ENCODE measurements around the gene RTBDN.
"Not testable (repeated sequence)": the region's sequence is repeated elsewhere in the genome, so short reads cannot be mapped to it uniquely, and the experiment has no call there.

Gene RTBDN

DNA sequence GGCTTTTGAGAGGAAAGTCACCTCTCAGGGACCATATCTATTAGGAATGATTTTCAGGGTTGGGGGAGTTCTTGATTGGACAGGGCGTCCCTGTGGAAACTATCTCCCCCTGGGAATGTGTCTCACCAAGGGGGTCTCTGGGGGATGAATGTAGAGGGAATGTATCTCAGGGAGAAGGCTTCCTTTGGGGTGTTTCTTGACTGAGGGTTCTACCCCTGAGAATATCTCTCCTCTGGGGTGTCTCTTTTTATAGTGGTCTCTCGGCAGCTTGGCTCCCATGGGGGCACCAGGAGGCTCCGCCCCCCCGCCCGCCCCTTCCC, 1.0 kb downstream of the RTBDN start:
- TF ChIP-seq, protein P1, sequence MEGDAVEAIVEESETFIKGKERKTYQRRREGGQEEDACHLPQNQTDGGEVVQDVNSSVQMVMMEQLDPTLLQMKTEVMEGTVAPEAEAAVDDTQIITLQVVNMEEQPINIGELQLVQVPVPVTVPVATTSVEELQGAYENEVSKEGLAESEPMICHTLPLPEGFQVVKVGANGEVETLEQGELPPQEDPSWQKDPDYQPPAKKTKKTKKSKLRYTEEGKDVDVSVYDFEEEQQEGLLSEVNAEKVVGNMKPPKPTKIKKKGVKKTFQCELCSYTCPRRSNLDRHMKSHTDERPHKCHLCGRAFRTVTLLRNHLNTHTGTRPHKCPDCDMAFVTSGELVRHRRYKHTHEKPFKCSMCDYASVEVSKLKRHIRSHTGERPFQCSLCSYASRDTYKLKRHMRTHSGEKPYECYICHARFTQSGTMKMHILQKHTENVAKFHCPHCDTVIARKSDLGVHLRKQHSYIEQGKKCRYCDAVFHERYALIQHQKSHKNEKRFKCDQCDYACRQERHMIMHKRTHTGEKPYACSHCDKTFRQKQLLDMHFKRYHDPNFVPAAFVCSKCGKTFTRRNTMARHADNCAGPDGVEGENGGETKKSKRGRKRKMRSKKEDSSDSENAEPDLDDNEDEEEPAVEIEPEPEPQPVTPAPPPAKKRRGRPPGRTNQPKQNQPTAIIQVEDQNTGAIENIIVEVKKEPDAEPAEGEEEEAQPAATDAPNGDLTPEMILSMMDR (IDR thresholded peaks at IDR 0.05; ENCODE audit: extremely low read depth, missing control alignments), result no peak
- DNase-seq (ENCODE audit: low spot score), result no peak

DNA sequence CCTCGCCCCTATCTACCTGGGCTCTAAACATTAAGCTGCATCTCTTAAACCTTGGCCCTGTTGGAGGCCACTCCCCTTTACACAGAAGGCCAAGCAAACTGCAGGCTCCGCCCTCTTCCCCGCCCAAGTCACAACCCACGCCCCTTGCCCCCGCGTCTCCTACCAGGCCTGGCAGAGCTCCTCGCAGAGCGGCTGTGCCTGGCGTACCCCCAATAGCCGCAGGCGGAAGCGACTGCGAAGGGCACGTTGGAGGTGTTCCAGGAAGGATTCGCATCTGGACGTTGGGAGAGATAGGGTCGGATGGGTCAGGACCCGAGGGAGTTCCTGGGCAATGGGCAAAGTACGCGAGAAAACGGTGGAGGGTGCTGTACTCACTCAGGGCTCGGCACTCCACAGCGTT, 5.9 kb downstream of the RTBDN start:
- TF ChIP-seq, protein P1 (IDR thresholded peaks at IDR 0.05; ENCODE audit: extremely low read depth, missing control alignments), result no peak
- peak; percentile 56 for DNase-seq (ENCODE audit: low spot score)

DNA sequence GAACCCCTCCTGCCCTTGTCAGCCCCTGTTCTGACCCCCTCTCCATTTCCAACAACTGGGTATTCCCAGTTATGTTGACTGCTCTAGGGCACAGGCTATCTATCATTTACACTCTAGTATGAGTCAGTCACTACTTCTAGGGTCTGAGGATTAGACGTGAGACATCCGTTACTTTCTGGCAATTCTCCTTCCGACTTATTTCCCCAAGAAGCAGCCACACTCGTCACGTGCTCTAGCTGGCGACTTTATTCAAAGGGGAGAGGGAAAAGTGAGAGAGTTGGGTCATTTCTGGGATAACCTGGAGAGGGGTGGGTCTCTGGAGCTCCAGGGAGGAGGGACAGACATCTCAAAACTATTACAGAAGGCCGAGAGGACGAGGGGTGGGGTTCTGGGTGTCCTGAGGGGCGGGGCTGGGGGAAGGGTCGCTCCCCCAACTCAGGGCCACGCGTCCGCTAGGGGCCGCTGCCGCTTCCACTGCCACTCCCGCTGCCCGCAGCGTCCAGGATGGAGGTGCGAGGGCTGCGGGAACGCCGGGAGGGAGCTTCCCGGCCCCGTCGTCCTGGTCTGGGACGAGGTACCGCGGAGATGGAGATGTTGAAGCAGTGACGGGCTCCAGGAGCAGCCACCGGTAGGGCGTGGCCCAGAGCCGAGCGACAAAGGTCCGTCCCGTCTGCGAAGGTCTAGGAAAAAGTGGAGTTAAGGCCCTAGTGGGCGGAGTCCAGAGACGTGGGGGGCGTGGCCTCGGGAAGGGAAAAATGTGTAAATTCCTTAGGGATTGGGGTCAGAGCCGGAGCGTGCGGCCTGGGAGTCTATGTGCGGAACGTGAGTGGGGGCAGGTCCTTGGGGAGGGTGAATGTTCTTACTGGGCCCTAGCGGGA, 8.9 kb downstream of the RTBDN start:
- peak; percentile 53 for DNase-seq (ENCODE audit: low spot score)
- TF ChIP-seq, protein P1 (IDR thresholded peaks at IDR 0.05; ENCODE audit: extremely low read depth, missing control alignments), result peak; percentile 30

DNA sequence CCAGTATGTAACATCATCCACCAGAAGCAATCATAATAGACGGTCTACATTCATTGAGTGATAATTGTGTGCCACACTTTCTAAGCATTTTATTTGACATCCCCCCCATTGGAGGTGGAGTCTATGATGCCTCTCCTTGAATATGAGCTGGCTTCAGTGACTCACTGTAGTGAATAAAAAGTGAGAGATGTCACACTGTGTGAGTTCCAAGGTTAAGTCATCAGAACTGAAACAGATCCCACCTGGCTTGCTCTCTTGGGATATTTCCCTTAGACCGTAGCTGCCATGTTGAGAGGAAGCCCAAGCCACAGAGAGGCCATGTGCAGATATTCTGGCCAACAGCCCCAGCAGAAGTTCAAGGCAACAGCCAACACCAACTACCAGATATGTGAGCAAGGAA, 12.6 kb downstream of the RTBDN start:
- DNase-seq (ENCODE audit: low spot score), result no peak
- TF ChIP-seq, protein P1 (IDR thresholded peaks at IDR 0.05; ENCODE audit: extremely low read depth, missing control alignments), result no peak

DNA sequence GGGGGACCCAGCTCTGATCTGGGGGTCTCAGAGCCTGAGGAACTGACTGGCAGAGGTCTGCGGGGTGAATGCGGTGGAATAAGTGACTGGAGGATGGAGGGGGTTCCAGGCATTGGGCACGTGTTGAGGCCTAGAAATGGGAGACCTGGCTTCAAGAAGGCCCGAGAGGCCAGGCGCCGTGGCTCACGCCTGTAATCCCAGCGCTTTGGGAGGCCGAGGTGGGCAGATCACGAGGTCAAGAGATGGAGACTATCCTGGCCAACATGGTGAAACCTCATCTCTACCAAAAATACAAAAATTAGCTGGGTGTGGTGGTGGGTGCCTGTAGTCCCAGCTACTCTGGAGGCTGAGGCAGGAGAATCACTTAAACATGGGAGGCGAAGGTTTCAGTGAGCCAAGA, 16.6 kb downstream of the RTBDN start:
- DNase-seq (ENCODE audit: low spot score), result not testable (repeated sequence)

DNA sequence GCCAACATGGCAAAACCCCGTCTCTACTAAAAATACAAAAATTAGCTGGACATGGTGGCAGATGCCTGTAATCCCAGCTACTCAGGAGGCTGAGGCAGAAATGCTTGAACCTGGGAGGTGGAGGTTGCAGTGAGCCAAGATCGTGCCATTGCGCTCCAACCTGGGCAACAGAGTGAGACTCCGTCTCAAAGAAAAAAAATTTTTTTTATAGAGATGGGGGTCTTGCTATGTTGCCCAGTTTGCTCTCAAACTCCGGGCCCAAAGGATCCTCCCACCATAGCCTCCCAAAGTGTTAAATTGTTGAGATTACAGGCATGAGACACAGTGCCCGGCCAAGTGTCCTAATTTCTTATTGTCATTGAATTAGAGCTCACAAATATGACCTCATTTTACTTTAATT, 17.2 kb downstream of the RTBDN start:
- not testable (repeated sequence) for DNase-seq (ENCODE audit: low spot score)

DNA sequence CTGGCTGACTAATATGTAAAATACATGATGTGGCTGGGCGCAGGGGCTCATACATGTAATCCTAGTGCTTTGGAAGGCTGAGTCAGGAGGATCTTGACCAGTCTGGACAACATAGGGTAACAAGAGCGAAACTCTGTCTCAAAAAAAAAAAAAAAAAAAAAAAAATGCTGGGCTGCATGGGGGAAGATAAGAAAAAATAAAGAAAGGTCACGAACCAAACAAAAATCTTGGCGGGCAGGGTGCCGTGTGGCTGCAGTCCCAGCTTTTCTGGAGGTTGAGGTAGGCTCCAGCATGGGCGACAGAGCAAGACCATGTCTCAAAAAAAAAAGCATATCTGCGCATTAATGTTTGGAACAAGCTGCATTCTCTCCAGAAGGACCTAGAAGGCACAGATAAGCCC, 19.3 kb downstream of the RTBDN start:
- no peak for DNase-seq (ENCODE audit: low spot score)
- TF ChIP-seq, protein P1 (IDR thresholded peaks at IDR 0.05; ENCODE audit: extremely low read depth, missing control alignments), result no peak

DNA sequence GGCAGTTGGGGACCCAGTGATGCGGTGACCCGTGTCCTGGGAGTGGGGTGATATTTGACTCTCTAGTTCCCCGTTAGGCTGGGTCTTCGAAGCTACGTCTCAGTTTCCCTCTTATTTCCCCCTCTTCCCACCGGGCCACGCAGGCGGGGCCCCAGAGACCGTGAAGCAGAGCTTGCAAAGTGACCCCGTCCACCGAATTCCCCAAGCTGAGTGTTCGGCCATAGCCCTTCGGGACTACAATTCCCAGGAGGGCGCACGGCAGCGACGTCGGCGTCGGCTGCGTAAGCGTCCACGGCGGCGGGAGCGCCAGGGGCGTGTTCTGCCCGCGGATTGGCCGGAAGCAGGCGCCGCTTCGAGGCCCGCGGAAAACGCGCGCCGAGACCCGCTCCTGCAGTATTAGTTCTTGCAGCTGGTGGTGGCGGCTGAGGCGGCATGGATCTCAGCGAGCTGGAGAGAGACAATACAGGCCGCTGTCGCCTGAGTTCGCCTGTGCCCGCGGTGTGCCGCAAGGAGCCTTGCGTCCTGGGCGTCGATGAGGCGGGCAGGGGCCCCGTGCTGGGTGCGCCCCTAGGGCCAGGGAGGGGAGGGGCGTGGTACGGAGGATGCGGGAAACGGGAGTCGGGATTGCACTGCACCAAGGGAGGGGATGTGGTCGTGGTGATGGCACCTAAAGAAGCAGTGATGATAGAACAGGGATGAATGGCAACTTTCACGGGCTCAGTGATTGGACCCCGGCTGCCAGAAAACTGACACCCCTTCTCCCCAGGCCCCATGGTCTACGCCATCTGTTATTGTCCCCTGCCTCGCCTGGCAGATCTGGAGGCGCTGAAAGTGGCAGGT, 27.9 kb downstream of the RTBDN start, which contains the start of gene RNASEH2A:
Gene RNASEH2A, plus strand, starts transcription at position 343 of the 840 bp plus-strand sequence. Its CDS starts 90 bp downstream, at position 433.
- DNase-seq (ENCODE audit: low spot score), result peak; percentile 98
- TF ChIP-seq, protein P1 (IDR thresholded peaks at IDR 0.05; ENCODE audit: extremely low read depth, missing control alignments), result no peak

Measured in GM20000 (cell line).